Mesendoderm (in vitro differentiated cells): ENCODE measurements around the gene ARID1B.

Experiments
- DNase-seq: peaks from one replicate; pipeline ENCODE4 v3.0.0; 2013
- H2AK5ac ChIP-seq: 2 replicates; pipeline ENCODE4 v1.6.1; 2013; ENCODE audit warnings: low read length, inconsistent platforms
- H2BK120ac ChIP-seq: 2 replicates; pipeline ENCODE4 v1.6.1; 2013; ENCODE audit warnings: low read depth, mild to moderate bottlenecking, low read length, moderate library complexity, mixed read lengths
- H2BK15ac ChIP-seq: replicated peaks from 2 replicates; pipeline ENCODE4 v1.6.1; 2013; ENCODE audit warnings: low read depth, mild to moderate bottlenecking, moderate library complexity
- H2BK5ac ChIP-seq: 2 replicates; pipeline ENCODE4 v1.6.1; 2013; ENCODE audit warnings: low read length, inconsistent platforms
- H3K18ac ChIP-seq: 2 replicates; pipeline ENCODE4 v1.6.1; 2013; ENCODE audit warnings: mild to moderate bottlenecking, low read length, mixed read lengths
- H3K23ac ChIP-seq: one replicate; pipeline ENCODE4 v1.6.1; 2013; ENCODE audit warnings: low read length
- H3K27ac ChIP-seq: 2 replicates; pipeline ENCODE4 v1.5.1; 2013; ENCODE audit warnings: low read depth, mild to moderate bottlenecking, inconsistent platforms, low read length, moderate library complexity
- H3K27me3 ChIP-seq: 2 replicates; pipeline ENCODE4 v1.6.1; 2013; ENCODE audit warnings: low read length, control low read depth, mild to moderate bottlenecking, inconsistent platforms; ENCODE audit not compliant: insufficient read depth, poor library complexity
- H3K36me3 ChIP-seq: 2 replicates; pipeline ENCODE4 v1.6.1; 2013; ENCODE audit warnings: low read length, inconsistent platforms; ENCODE audit not compliant: control insufficient read depth, insufficient read depth
- H3K4ac ChIP-seq: one replicate; pipeline ENCODE4 v1.6.1; 2013; ENCODE audit warnings: low read depth, mild to moderate bottlenecking, low read length, moderate library complexity
- H3K4me1 ChIP-seq: 2 replicates; pipeline ENCODE4 v1.6.1; 2013; ENCODE audit warnings: low read depth, low read length, inconsistent platforms; ENCODE audit not compliant: control insufficient read depth
- H3K4me2 ChIP-seq: 2 replicates; pipeline ENCODE4 v1.6.1; 2013; ENCODE audit warnings: low read length
- H3K4me3 ChIP-seq: 2 replicates; pipeline ENCODE4 v1.5.1; 2013; ENCODE audit warnings: mild to moderate bottlenecking, low read length
- H3K56ac ChIP-seq: one replicate; pipeline ENCODE4 v1.6.1; 2013; ENCODE audit warnings: low read length
- H3K79me1 ChIP-seq: 2 replicates; pipeline ENCODE4 v1.6.1; 2013; ENCODE audit warnings: low read length, inconsistent platforms
- H3K79me2 ChIP-seq: 2 replicates; pipeline ENCODE4 v1.6.1; 2013; ENCODE audit warnings: mild to moderate bottlenecking, low read length; ENCODE audit not compliant: control insufficient read depth, insufficient read depth
- H3K9ac ChIP-seq: 2 replicates; pipeline ENCODE4 v1.6.1; 2013; ENCODE audit warnings: low read length, inconsistent platforms
- H4K5ac ChIP-seq: one replicate; pipeline ENCODE4 v1.6.1; 2013; ENCODE audit warnings: low read length
- H4K8ac ChIP-seq: one replicate; pipeline ENCODE4 v1.6.1; 2013; ENCODE audit warnings: low read depth, mild to moderate bottlenecking, control low read depth, low read length, moderate library complexity
- WGBS: extraction: QIAGEN DNeasy Blood & Tissue Kit; methylation state at CpG from one replicate; pipeline ENCODE4 v1.1.7; 2013; ENCODE audit warnings: low lambda C conversion rate, missing lambda C conversion rate; ENCODE audit not compliant: insufficient coverage; ENCODE audit errors: extremely low coverage; 5-methylcytosine and 5-hydroxymethylcytosine counted together

The ARID1B gene

DNA sequence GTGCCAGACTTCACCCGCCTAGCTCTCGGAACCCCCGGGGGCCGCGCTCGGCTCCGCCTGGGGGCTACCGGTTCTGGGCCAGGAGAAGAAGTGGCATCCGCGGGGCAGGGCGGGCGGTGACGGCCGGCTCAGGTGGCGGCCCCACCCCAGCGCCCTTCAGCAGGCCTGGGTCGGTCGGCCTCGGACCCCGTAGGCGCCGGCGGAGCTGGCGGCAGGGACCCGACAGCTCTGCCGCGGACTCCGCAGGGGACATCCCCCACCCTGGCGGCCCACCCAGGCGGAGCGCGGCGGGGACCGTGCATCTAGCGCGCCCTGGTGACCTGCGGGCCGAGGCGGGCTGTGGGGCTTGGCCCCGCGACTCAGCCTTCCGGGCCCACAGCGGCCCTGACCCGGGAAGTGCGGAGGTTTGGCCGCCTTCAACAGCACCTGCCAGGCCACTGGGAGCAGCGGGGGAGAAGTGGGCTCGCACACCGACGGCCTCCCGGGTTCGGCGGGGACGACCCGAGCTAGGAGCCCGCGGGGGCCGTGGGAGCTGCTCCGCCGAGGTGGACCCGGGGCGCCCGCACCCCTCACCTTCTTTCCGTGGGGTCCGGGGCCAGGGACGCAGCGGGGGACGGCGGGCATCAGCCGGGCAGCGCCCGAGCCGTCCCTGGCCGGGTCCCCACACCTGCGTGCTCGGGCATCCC lies 459.0 kb downstream of the ARID1B start:
- no peak overlapping the region for H2AK5ac ChIP-seq
- H3K56ac ChIP-seq = peak overlapping the region; percentile 62
- peak overlapping the region; percentile 40 for H3K9ac ChIP-seq
- H3K4ac ChIP-seq = no peak overlapping the region
- H3K18ac ChIP-seq = no peak overlapping the region
- no peaks in the 10 kb centered on the region for H3K79me1 ChIP-seq
- no peaks in the 10 kb centered on the region for H3K4me1 ChIP-seq
- no peak overlapping the region for H2BK5ac ChIP-seq
- no CpG with 5 or more reads among the region's 76 CpGs for WGBS
- H3K4me3 ChIP-seq = peak overlapping the region; percentile 39
- no peak overlapping the region for H4K5ac ChIP-seq
- no peak overlapping the region for H4K8ac ChIP-seq
- no peak for DNase-seq
- no peak overlapping the region for H2BK15ac ChIP-seq
- H3K23ac ChIP-seq = no peak overlapping the region
- peaks cover 15% of the 10 kb centered on the region for H3K27me3 ChIP-seq
- peak overlapping the region; percentile 98 for H3K4me2 ChIP-seq
- H3K36me3 ChIP-seq = no peaks in the 10 kb centered on the region
- no peaks in the 10 kb centered on the region for H3K79me2 ChIP-seq
- no peak overlapping the region for H2BK120ac ChIP-seq
- no peak overlapping the region for H3K27ac ChIP-seq

GRCh38 chr6:157238346-157238745 lies 461.2 kb downstream of the ARID1B start:
- no peak overlapping the region for H3K4me2 ChIP-seq
- H3K36me3 ChIP-seq = no peaks in the 10 kb centered on the region
- WGBS = no CpG with 5 or more reads among the region's 2 CpGs
- H2BK120ac ChIP-seq = no peak overlapping the region
- H3K56ac ChIP-seq = no peak overlapping the region
- H3K9ac ChIP-seq = no peak overlapping the region
- no peak overlapping the region for H3K4me3 ChIP-seq
- H2BK5ac ChIP-seq = no peak overlapping the region
- H2AK5ac ChIP-seq = no peak overlapping the region
- no peaks in the 10 kb centered on the region for H3K79me1 ChIP-seq
- no peaks in the 10 kb centered on the region for H3K79me2 ChIP-seq
- no peak overlapping the region for H3K4ac ChIP-seq
- H3K27me3 ChIP-seq = peaks cover 15% of the 10 kb centered on the region
- no peak overlapping the region for H3K27ac ChIP-seq
- H3K4me1 ChIP-seq = no peaks in the 10 kb centered on the region
- DNase-seq = no peak
- no peak overlapping the region for H4K5ac ChIP-seq
- no peak overlapping the region for H2BK15ac ChIP-seq
- H4K8ac ChIP-seq = no peak overlapping the region
- no peak overlapping the region for H3K18ac ChIP-seq
- no peak overlapping the region for H3K23ac ChIP-seq

DNA sequence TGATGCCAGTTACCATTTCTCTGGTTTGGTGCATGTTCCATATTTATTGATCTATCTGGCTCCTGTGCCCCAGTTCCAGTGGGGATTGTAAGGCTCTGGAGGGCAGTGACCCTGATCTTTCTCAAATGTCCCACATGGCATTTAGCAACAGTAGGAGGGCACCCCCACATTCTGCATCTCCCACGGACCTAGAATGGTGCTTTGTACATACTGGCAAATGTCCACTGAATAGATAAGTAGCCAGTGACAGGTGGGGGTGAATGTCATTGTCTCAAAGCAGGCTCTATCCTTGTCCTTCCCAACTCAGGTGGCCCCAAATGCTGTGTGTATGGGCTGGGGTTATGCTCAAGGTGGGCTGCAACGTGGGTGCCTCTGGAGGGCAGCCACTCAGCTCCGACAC lies 462.0 kb downstream of the ARID1B start:
- Histone ChIP-seq H3K79me1 (no peaks in the 10 kb centered on the region), H3K4ac (no peak overlapping the region), H4K5ac (no peak overlapping the region), H3K4me1 (no peaks in the 10 kb centered on the region), H3K4me2 (no peak overlapping the region), H4K8ac (no peak overlapping the region), H2AK5ac (no peak overlapping the region), H3K4me3 (no peak overlapping the region), H2BK5ac (no peak overlapping the region), H2BK15ac (no peak overlapping the region), H3K79me2 (no peaks in the 10 kb centered on the region), H3K27ac (no peak overlapping the region), H3K18ac (no peak overlapping the region), H3K23ac (no peak overlapping the region), H3K36me3 (no peaks in the 10 kb centered on the region), H2BK120ac (no peak overlapping the region), H3K56ac (no peak overlapping the region), H3K9ac (no peak overlapping the region), H3K27me3 (peaks cover 15% of the 10 kb centered on the region)
- no CpG with 5 or more reads among the region's 3 CpGs for WGBS
- DNase-seq = no peak

DNA sequence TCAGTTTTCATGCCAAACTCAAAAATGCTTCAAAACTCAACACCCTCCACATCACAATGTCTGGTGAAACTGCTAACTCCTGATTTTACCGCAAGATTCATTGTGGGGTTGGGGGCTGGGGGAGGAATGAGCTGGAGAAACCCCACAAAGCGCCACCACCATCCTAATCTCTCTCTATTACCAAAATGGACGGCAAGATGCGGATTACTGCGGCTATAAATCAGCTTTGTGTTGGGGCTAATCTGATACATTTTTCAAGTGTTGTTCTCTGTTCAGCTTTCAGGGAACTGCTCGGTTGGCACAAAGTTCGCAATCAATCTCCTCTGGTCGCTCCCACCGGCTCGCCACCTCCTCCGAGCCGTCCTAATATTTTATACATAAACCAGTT lies 462.5 kb downstream of the ARID1B start:
- H3K79me1 ChIP-seq = no peaks in the 10 kb centered on the region
- no peak overlapping the region for H4K5ac ChIP-seq
- H3K18ac ChIP-seq = no peak overlapping the region
- H2BK15ac ChIP-seq = no peak overlapping the region
- no peak overlapping the region for H3K9ac ChIP-seq
- H3K4ac ChIP-seq = no peak overlapping the region
- H3K36me3 ChIP-seq = no peaks in the 10 kb centered on the region
- H3K27me3 ChIP-seq = peaks cover 15% of the 10 kb centered on the region
- no peak overlapping the region for H3K27ac ChIP-seq
- no peak overlapping the region for H3K23ac ChIP-seq
- no peak overlapping the region for H2AK5ac ChIP-seq
- H2BK120ac ChIP-seq = no peak overlapping the region
- no peak overlapping the region for H4K8ac ChIP-seq
- no peak overlapping the region for H3K4me3 ChIP-seq
- no CpG with 5 or more reads among the region's 12 CpGs for WGBS
- H2BK5ac ChIP-seq = no peak overlapping the region
- no peak overlapping the region for H3K4me2 ChIP-seq
- H3K4me1 ChIP-seq = no peaks in the 10 kb centered on the region
- no peaks in the 10 kb centered on the region for H3K79me2 ChIP-seq
- no peak for DNase-seq
- no peak overlapping the region for H3K56ac ChIP-seq

DNA sequence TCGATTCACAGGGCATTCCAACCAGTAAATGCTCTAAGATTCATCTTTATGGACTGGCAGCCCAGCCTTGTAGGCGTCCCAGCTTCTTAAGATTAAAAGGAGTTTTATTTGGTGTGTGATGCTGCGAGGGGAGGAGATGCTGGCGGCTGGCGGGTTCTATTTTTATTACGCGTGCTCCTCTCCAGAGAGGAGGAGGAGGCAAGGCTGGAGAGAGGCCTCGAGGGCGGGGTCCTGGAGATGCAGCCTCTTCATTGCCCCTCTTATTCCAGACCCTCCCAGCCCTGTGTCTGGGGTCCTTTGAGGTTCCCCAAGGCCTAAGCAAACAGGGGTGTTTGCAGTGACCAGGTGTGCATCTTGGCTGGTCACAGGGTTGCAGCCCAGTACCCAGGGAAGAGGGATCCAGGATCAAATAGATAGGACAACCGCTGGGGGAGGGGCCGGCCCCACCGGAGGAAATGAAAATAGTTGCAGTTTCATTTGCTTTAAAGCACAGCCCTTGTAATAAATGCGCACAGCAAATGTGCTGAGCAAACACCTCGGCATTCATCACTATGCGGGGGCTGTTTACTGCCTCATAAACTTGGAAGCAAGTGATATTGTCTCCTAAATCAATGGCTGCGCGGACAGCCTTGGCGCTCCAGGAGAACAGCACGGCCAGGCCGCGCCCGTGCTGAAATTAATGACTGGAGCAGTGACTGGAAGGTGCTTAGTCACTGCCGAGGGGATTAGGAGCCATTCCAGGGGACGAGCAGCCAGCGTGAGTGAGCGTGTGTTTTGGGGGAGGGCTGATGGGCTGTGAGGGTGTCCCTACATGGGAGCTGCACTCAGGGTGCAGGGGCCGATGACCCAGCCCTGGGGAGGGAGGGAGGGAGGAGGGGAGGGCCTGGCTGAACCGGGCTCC lies 463.1 kb downstream of the ARID1B start:
- no peak overlapping the region for H3K9ac ChIP-seq
- H3K27me3 ChIP-seq = peaks cover 13% of the 10 kb centered on the region
- no CpG with 5 or more reads among the region's 28 CpGs for WGBS
- no peak overlapping the region for H4K8ac ChIP-seq
- H3K4me2 ChIP-seq = no peak overlapping the region
- H3K56ac ChIP-seq = peak overlapping the region; percentile 54
- H2BK15ac ChIP-seq = no peak overlapping the region
- no peaks in the 10 kb centered on the region for H3K36me3 ChIP-seq
- H4K5ac ChIP-seq = no peak overlapping the region
- H2AK5ac ChIP-seq = no peak overlapping the region
- no peaks in the 10 kb centered on the region for H3K79me2 ChIP-seq
- H3K79me1 ChIP-seq = no peaks in the 10 kb centered on the region
- no peak overlapping the region for H3K4me3 ChIP-seq
- H3K27ac ChIP-seq = no peak overlapping the region
- no peak overlapping the region for H2BK5ac ChIP-seq
- H3K4ac ChIP-seq = no peak overlapping the region
- no peak overlapping the region for H3K18ac ChIP-seq
- no peak for DNase-seq
- no peaks in the 10 kb centered on the region for H3K4me1 ChIP-seq
- no peak overlapping the region for H2BK120ac ChIP-seq
- no peak overlapping the region for H3K23ac ChIP-seq
